Body of pancreas (tissue), 4 donors: ENCODE measurements around the gene SAXO2. TPM values are rescaled to one million over a fixed set of nuclear protein-coding genes. Genes with fewer than 3 reads are reported as not detected.
"Not testable (repeated sequence)": the region's sequence is repeated elsewhere in the genome, so short reads cannot be mapped to it uniquely, and the experiment has no call there.

Source experiments
- ATAC-seq: fragments of 150-250 bp; one replicate; pipeline ENCODE4 v1.9.1; 2016
- DNase-seq, 4 donors: peaks; one replicate each; pipeline ENCODE4 v3.0.0-alpha.2; 2019
- H3K27ac ChIP-seq, 4 donors: fragments of 200-600 bp; sonication (generic); 1 replicate in 3 of 4; 2 replicates in 1 of 4; pipeline versions ENCODE4 v1.5.1 to v1.6.1; 2016 to 2019; ENCODE audit warnings: mild to moderate bottlenecking in 1 of 4, mixed read lengths in 1 of 4, moderate library complexity in 1 of 4
- H3K27me3 ChIP-seq, 2 donors: fragments of 200-600 bp; sonication (generic); one replicate each; pipeline ENCODE4 v1.6.0; 2016; ENCODE audit warnings: mild to moderate bottlenecking in 1 of 2
- H3K36me3 ChIP-seq, 2 donors: fragments of 200-600 bp; sonication (generic); replicated peaks in 1 of 2; 2 replicates each; pipeline ENCODE4 v1.5.1; 2016; ENCODE audit warnings: low read depth in 2 of 2; ENCODE audit not compliant: insufficient read depth in 1 of 2
- H3K4me1 ChIP-seq: fragments of 200-600 bp; sonication (generic); one replicate; pipeline ENCODE4 v1.6.0; 2016
- H3K4me3 ChIP-seq, 2 donors: fragments of 200-600 bp; sonication (generic); 1 replicate in 1 of 2; 2 replicates in 1 of 2; pipeline ENCODE4 v1.5.1; 2016 to 2019
- H3K9me3 ChIP-seq, 3 donors: fragments of 200-600 bp; sonication (generic); 1 replicate in 2 of 3; 2 replicates in 1 of 3; pipeline ENCODE4 v1.5.1; 2016
- CTCF ChIP-seq, 7 experiments: fragments of 450-650 bp in 4 of 7; fragments of 200-600 bp in 3 of 7; sonication (generic) in 3 of 7; IDR thresholded peaks; one replicate each; pipeline ENCODE4 v1.5.1; 2016 to 2019; ENCODE audit warnings: antibody characterized with exemption in 7 of 7
- POLR2A ChIP-seq, 3 donors: fragments of 450-650 bp; IDR thresholded peaks; one replicate each; pipeline ENCODE4 v1.6.1; 2016; ENCODE audit warnings: antibody characterized with exemption in 3 of 3, mild to moderate bottlenecking in 2 of 3
- WGBS, 2 donors: methylation state at CpG; one replicate each; pipeline ENCODE4 v1.1.5; 2017; 5-methylcytosine and 5-hydroxymethylcytosine counted together
- intact Hi-C: fragments of 100-400 bp; cut with DNase I; formaldehyde crosslinking; loops from one replicate; pipeline ENCODE4 v1.15.1; 2023
- total RNA-seq, 2 donors: library from RNA; depleted of rRNA; stranded (reverse); fragments of >200 nt; gene quantifications; one replicate each; pipeline ENCODE4 v1.1.0, GENCODE V29; 2016

The SAXO2 gene
- total RNA-seq, 2 donors from 2014 or later: 0.26 to 1.3 TPM

- Histone ChIP-seq H3K9me3 (no peaks in the 10 kb centered on the region), H3K4me3 (no peak overlapping the region), H3K4me1 (no peaks in the 10 kb centered on the region), H3K27me3 (no peaks in the 10 kb centered on the region), H3K27ac (no peak overlapping the region), H3K36me3 (no peaks in the 10 kb centered on the region)
- WGBS, 2 donors: 77 to 93% methylated on average over 3 to 6 of the region's 7 CpGs
- DNase-seq (no peak), ATAC-seq (no peak)
- TF ChIP-seq POLR2A (IDR thresholded peaks at IDR 0.05) (no peak), CTCF (IDR thresholded peaks at IDR 0.05) (no peak)
- intact Hi-C loops: no loop called here
These were observed 43.0 kb downstream of the SAXO2 start for GRCh38 chr15:82305621-82306048.

GRCh38 chr15:82306791-82307713, 44.4 kb downstream of the SAXO2 start:
- no peaks in the 10 kb centered on the region for H3K4me1 ChIP-seq
- DNase-seq: no peak
- H3K36me3 ChIP-seq: no peaks in the 10 kb centered on the region
- TF ChIP-seq CTCF (IDR thresholded peaks at IDR 0.05) (no peak), POLR2A (IDR thresholded peaks at IDR 0.05) (no peak)
- H3K27me3 ChIP-seq: no peaks in the 10 kb centered on the region
- no peak overlapping the region for H3K4me3 ChIP-seq
- intact Hi-C loops: no loop called here
- H3K9me3 ChIP-seq: no peaks in the 10 kb centered on the region
- no peak overlapping the region for H3K27ac ChIP-seq
- WGBS, 2 donors: 76 to 86% methylated on average over 10 to 16 of the region's 16 CpGs
- ATAC-seq: no peak

GRCh38 chr15:82307714-82308081, 45.1 kb downstream of the SAXO2 start:
- no peak for DNase-seq
- Histone ChIP-seq H3K9me3 (no peaks in the 10 kb centered on the region), H3K27me3 (no peaks in the 10 kb centered on the region), H3K4me3 (no peak overlapping the region), H3K36me3 (no peaks in the 10 kb centered on the region), H3K27ac (no peak overlapping the region), H3K4me1 (no peaks in the 10 kb centered on the region)
- WGBS, 2 donors: 84 to 87% methylated on average over 8 of the region's 8 CpGs
- TF ChIP-seq CTCF (IDR thresholded peaks at IDR 0.05): no peak
- ATAC-seq: no peak
- intact Hi-C loops: no loop called here

GRCh38 chr15:82309802-82310201, 47.2 kb downstream of the SAXO2 start:
- no peaks in the 10 kb centered on the region for H3K27me3 ChIP-seq
- no peak overlapping the region for H3K27ac ChIP-seq
- ATAC-seq: no peak
- no peaks in the 10 kb centered on the region for H3K4me1 ChIP-seq
- no peaks in the 10 kb centered on the region for H3K9me3 ChIP-seq
- TF ChIP-seq CTCF (IDR thresholded peaks at IDR 0.05) (no peak), POLR2A (IDR thresholded peaks at IDR 0.05) (no peak)
- no peaks in the 10 kb centered on the region for H3K36me3 ChIP-seq
- WGBS, 2 donors: 30 to 43% methylated on average over 2 of the region's 2 CpGs
- no peak for DNase-seq
- no peak overlapping the region for H3K4me3 ChIP-seq
- intact Hi-C loops: no loop called here

GRCh38 chr15:82311321-82311720, 48.7 kb downstream of the SAXO2 start:
- H3K36me3 ChIP-seq, intact Hi-C loops, DNase-seq, ATAC-seq, H3K4me3 ChIP-seq, H3K27ac ChIP-seq, H3K9me3 ChIP-seq, H3K27me3 ChIP-seq, H3K4me1 ChIP-seq: not testable (repeated sequence)
- 74 to 81% methylated on average over 5 of the region's 5 CpGs for WGBS, 2 donors
